ENCODE measurements around the gene ZNF611. TPM values are rescaled to one million over a fixed set of nuclear protein-coding genes. Genes with fewer than 3 reads are reported as not detected.
"Not testable (repeated sequence)": the region's sequence is repeated elsewhere in the genome, so short reads cannot be mapped to it uniquely, and the experiment has no call there.

The ZNF611 gene
- total RNA-seq, 1 donor from 2014 or later = 7.0 TPM

DNA sequence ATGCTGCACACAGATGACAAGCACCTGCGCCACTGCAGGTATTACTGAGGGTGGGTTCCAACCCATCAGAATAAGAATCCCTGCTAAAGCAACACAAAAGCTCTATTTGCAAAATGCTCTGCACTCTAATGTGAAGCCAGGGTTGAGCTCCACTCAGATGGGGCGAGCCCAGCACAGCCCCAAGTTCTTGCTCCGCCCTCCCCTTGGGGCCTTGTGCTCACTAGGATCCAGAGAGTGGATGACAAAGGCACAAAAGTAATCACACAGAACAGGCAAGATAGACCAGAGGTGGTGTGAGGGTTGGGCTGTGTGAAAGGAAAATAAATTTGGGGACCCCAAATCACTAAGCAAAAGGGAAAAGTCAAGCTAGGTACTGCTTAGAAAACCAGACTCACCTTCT is 8.2 kb upstream of the ZNF611 start:
- intact Hi-C loops (cut with micrococcal nuclease) = no loop called here
- H3K36me3 ChIP-seq = no peaks in the 10 kb centered on the region

GRCh38 chr19:52742516-52742915 is 7.7 kb upstream of the ZNF611 start:
- no peaks in the 10 kb centered on the region for H3K9me3 ChIP-seq (replicated peaks)
- intact Hi-C loops (cut with micrococcal nuclease) = no loop called here
- no peaks in the 10 kb centered on the region for H3K36me3 ChIP-seq
- no peaks in the 10 kb centered on the region for H3K4me1 ChIP-seq
- no peak overlapping the region for H3K4me3 ChIP-seq
- no peak overlapping the region for H3K27ac ChIP-seq (replicated peaks)
- TF ChIP-seq, protein P1, sequence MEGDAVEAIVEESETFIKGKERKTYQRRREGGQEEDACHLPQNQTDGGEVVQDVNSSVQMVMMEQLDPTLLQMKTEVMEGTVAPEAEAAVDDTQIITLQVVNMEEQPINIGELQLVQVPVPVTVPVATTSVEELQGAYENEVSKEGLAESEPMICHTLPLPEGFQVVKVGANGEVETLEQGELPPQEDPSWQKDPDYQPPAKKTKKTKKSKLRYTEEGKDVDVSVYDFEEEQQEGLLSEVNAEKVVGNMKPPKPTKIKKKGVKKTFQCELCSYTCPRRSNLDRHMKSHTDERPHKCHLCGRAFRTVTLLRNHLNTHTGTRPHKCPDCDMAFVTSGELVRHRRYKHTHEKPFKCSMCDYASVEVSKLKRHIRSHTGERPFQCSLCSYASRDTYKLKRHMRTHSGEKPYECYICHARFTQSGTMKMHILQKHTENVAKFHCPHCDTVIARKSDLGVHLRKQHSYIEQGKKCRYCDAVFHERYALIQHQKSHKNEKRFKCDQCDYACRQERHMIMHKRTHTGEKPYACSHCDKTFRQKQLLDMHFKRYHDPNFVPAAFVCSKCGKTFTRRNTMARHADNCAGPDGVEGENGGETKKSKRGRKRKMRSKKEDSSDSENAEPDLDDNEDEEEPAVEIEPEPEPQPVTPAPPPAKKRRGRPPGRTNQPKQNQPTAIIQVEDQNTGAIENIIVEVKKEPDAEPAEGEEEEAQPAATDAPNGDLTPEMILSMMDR (IDR thresholded peaks at IDR 0.05; ENCODE audit: borderline replicate concordance) = no peak
- peaks cover 12% of the 10 kb centered on the region for H3K27me3 ChIP-seq (ENCODE audit: low read depth)
- DNase-seq = no peak

More for the DNA sequence above, 8.2 kb upstream of the ZNF611 start:
- Histone ChIP-seq H3K27ac (replicated peaks) (no peak overlapping the region), H3K27me3 (ENCODE audit: low read depth) (peaks cover 12% of the 10 kb centered on the region), H3K9me3 (replicated peaks) (no peaks in the 10 kb centered on the region), H3K4me3 (no peak overlapping the region), H3K4me1 (no peaks in the 10 kb centered on the region)
- TF ChIP-seq, protein P1 (IDR thresholded peaks at IDR 0.05; ENCODE audit: borderline replicate concordance) = no peak
- no peak for DNase-seq

- Histone ChIP-seq H3K27ac (replicated peaks) (no peak overlapping the region), H3K27me3 (ENCODE audit: low read depth) (peaks cover 12% of the 10 kb centered on the region), H3K4me1 (no peaks in the 10 kb centered on the region), H3K36me3 (no peaks in the 10 kb centered on the region), H3K9me3 (replicated peaks) (no peaks in the 10 kb centered on the region), H3K4me3 (no peak overlapping the region)
- intact Hi-C loops (cut with micrococcal nuclease) = no loop called here
- no peak for DNase-seq
- TF ChIP-seq, protein P1 (IDR thresholded peaks at IDR 0.05; ENCODE audit: borderline replicate concordance) = no peak
Measured at GRCh38 chr19:52741951-52742485, 7.2 kb upstream of the ZNF611 start.

- H3K27ac ChIP-seq (replicated peaks); H3K36me3 ChIP-seq; intact Hi-C loops (cut with micrococcal nuclease); H3K9me3 ChIP-seq (replicated peaks); DNase-seq; H3K4me1 ChIP-seq; H3K4me3 ChIP-seq: not testable (repeated sequence)
- peaks cover 12% of the 10 kb centered on the region for H3K27me3 ChIP-seq (ENCODE audit: low read depth)
Measured at GRCh38 chr19:52741371-52741770, 6.5 kb upstream of the ZNF611 start.

DNA sequence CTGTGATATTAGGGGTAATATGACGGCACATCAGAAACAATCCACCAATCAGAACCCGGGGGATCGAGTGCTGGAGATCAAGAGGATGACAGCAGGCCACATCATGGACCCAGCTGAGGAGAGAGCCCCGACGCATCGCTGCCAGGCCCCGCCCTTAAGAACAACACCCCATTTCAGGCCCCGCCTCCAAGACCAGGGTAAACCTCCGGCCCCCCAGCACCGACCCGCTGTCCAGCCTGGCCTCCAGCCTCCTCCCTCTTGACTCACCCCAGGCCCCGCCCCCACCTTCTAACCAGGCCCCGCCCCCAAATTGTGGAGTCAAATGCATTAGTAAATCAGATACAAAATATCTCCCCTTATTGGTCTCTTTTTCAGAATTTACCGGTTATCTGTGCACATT is 4.7 kb upstream of the ZNF611 start:
- TF ChIP-seq, protein P1 (IDR thresholded peaks at IDR 0.05; ENCODE audit: borderline replicate concordance) = no peak
- H3K27ac ChIP-seq (replicated peaks) = no peak overlapping the region
- intact Hi-C loops (cut with micrococcal nuclease) = no loop called here

GRCh38 chr19:52735734-52736133 is 890 bp upstream of the ZNF611 start:
- Histone ChIP-seq H3K36me3 (peaks cover 3% of the 10 kb centered on the region), H3K27ac (replicated peaks) (peak overlapping the region; percentile 94), H3K9me3 (replicated peaks) (no peaks in the 10 kb centered on the region), H3K4me1 (peaks cover 26% of the 10 kb centered on the region), H3K27me3 (ENCODE audit: low read depth) (no peaks in the 10 kb centered on the region), H3K4me3 (peak overlapping the region; percentile 87)
- peak; percentile 81 for DNase-seq
- TF ChIP-seq, protein P1 (IDR thresholded peaks at IDR 0.05; ENCODE audit: borderline replicate concordance) = no peak
- intact Hi-C loops (cut with micrococcal nuclease) = no loop called here

More for the DNA sequence above, 4.7 kb upstream of the ZNF611 start:
- Histone ChIP-seq H3K4me1 (peaks cover 17% of the 10 kb centered on the region), H3K36me3 (no peaks in the 10 kb centered on the region), H3K4me3 (no peak overlapping the region), H3K9me3 (replicated peaks) (no peaks in the 10 kb centered on the region), H3K27me3 (ENCODE audit: low read depth) (peaks cover 12% of the 10 kb centered on the region)
- no peak for DNase-seq
